K562 (cell line): ENCODE results near the gene NT5C1A.

Source experiments
- DNMT1 ChIP-seq: fragments of 450-650 bp; IDR thresholded peaks from 2 replicates; pipeline ENCODE4 v1.6.1; 2016; ENCODE audit warnings: antibody characterized with exemption, mild to moderate bottlenecking
- GTF2F1 ChIP-seq: IDR thresholded peaks from 2 replicates; pipeline ENCODE4 v1.6.1; 2011; ENCODE audit warnings: low read depth, low read length, improper control_type of control experiment
- KDM2B ChIP-seq: fragments of 250-450 bp; sonication (Bioruptor Pico); IDR thresholded peaks from 2 replicates; pipeline ENCODE4 v1.8.0; 2021; ENCODE audit warnings: mild to moderate bottlenecking, moderate library complexity
- MTF1 ChIP-seq: fragments of 250-450 bp; sonication (Bioruptor Pico); IDR thresholded peaks from 2 replicates; pipeline ENCODE4 v1.9.0; 2021; ENCODE audit warnings: moderate library complexity, mild to moderate bottlenecking, inconsistent platforms, borderline replicate concordance
- SIRT6 ChIP-seq: IDR thresholded peaks from one replicate; pipeline ENCODE4 v1.6.1; 2012; ENCODE audit warnings: low read depth, mild to moderate bottlenecking, control low read depth, inconsistent platforms, low read length, moderate library complexity
- SP1 ChIP-seq: sonication (generic); formaldehyde crosslinking; IDR thresholded peaks from 2 replicates; pipeline ENCODE4 v1.8.1; 2022; ENCODE audit warnings: mild to moderate bottlenecking, missing genetic modification reagents
- SREBF1 ChIP-seq: fragments of 150-350 bp; IDR thresholded peaks from 2 replicates; pipeline ENCODE4 v1.6.1; 2014; ENCODE audit warnings: antibody characterized with exemption, low read depth, low read length, borderline replicate concordance
- USF1 ChIP-seq: sonication (generic); formaldehyde crosslinking; IDR thresholded peaks from 2 replicates; pipeline ENCODE4 v1.9.0; 2022; ENCODE audit warnings: mild to moderate bottlenecking, missing genetic modification reagents
- ZNF644 ChIP-seq: fragments of 200-800 bp; sonication (Bioruptor generic); IDR thresholded peaks from 2 replicates; pipeline ENCODE4 v1.6.1; 2016; ENCODE audit warnings: low read depth, missing genetic modification characterization, missing compliant biosample characterization
- ZNF696 ChIP-seq: fragments of 250-450 bp; sonication (Bioruptor Pico); conservative IDR thresholded peaks from 2 replicates; pipeline ENCODE4 v1.4.0; 2020; ENCODE audit warnings: mild to moderate bottlenecking, moderate library complexity
- ZNF830 ChIP-seq: fragments of 250-450 bp; sonication (Bioruptor Pico); IDR thresholded peaks from 2 replicates; pipeline ENCODE4 v1.5.0; 2021; ENCODE audit warnings: mild to moderate bottlenecking
- TF ChIP-seq, protein P1 (sequence below): sonication (generic); formaldehyde crosslinking; IDR thresholded peaks from 2 replicates; pipeline ENCODE4 v1.8.1; 2022; ENCODE audit warnings: missing genetic modification reagents

GRCh38 chr1:39663559-39663958, 8.3 kb downstream of the NT5C1A start:
- TF ChIP-seq SP1 (CRISPR knock-in tag), result no peak
- TF ChIP-seq SREBF1, result no peak
- no peak for TF ChIP-seq SIRT6
- no peak for TF ChIP-seq KDM2B (CRISPR knock-in tag)
- no peak for TF ChIP-seq DNMT1
- no peak for TF ChIP-seq ZNF830 (CRISPR knock-in tag)
- peak; percentile 38; the same call in 1 of the 2 replicates for TF ChIP-seq USF1
- no peak for TF ChIP-seq ZNF696 (CRISPR knock-in tag)
- TF ChIP-seq MTF1, result no peak
- TF ChIP-seq GTF2F1, result no peak
- TF ChIP-seq, protein P1, sequence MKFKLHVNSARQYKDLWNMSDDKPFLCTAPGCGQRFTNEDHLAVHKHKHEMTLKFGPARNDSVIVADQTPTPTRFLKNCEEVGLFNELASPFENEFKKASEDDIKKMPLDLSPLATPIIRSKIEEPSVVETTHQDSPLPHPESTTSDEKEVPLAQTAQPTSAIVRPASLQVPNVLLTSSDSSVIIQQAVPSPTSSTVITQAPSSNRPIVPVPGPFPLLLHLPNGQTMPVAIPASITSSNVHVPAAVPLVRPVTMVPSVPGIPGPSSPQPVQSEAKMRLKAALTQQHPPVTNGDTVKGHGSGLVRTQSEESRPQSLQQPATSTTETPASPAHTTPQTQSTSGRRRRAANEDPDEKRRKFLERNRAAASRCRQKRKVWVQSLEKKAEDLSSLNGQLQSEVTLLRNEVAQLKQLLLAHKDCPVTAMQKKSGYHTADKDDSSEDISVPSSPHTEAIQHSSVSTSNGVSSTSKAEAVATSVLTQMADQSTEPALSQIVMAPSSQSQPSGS, result no peak
- no peak for TF ChIP-seq ZNF644 (tag)
